NCI-H82 treated with DMSO at 0.1 percent for 48 hours (cell line): ENCODE results near the gene NIT1.

Experiments
- DNase-seq: peaks from one replicate; lab custom pipeline; 2025; ENCODE audit not compliant: unreplicated experiment; lab: John Stamatoyannopoulos, UW

The NIT1 gene

DNA sequence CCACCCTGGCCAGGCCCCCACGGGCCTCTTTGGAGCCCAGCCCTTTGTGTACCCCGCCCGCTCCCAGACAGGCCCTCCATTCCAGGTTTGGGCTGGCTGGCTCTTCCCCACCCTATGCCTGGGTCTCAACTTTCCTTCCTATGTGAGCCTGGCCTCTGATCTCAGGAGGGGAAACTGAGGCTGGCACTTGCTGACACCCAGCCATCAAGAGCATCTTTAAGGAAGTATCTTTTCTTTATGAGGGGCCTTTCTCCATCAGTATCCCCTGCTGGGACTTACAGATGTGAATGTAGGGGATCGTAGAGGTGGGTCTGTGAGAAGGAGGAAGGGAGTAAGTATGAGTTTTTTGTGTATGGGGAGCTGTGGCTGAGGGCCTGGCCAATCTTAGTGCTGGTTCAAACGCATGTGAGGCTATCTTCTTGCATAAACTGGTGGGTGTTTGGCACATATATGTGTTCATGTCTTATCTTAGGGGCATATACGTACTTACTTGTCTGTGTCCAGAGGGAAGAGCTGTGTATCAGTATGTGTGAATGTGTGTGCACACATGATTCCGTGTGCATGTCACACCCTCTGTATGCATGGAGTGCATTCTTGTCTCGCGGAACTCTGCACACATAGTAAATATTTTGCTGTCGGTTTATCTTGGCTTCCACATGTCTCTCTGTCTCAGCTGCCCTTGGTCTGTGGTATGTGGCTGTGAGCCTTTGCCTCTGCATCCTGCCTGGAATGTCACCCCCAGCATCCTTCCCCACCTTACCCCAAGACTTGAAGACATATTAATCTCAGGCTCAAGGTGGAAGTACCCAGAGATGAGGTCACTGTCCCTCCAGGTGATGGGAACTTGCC lies 33.9 kb upstream of the NIT1 start:
- no peak for DNase-seq

GRCh38 chr1:161084597-161084988 lies 33.3 kb upstream of the NIT1 start:
- no peak for DNase-seq

DNA sequence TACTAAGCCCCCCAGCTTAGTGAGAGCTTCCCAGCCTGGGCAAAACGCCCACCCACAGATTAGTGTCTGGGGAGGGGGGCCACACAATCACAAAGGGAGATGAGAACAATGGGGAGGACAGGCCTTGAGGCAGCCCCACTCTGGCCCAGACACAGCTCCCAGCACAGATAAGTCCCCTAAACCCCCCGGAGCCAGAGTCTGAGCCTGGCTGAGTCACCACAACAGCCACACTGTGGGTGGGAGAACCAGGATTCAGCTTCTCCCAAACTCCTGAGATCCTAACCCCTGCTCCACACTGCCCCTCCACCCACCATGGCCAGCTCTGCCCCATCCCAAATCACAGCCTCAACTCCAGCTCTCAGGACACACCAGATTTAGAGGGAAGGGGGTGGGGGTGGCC lies 32.7 kb upstream of the NIT1 start:
- DNase-seq: no peak

GRCh38 chr1:161086457-161086856 lies 31.4 kb upstream of the NIT1 start:
- DNase-seq: no peak

DNA sequence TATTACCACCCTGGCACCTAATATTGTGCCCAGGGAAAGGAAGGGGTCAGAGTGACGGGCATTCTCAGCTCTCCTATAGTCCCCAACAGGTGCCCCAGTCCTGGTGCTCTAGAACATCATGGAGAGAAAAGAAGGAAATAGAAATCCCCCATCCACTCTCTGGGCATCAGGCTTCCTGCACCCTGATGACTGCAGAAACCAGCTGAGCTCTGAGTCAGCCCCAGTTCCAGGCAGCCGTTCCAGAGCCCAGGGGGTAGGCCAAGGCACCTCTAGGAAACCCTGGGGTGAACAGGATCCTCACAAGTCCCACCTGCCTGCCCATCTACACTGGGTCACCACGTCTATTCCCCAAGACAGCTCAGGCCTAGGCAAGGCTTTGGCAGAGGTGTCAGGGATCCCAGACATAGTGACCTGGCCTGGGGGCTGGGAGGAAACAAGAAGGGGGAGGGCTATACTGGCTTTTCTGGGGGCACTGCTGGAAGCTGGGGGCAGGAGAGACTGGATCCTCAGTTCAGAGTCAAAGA lies 29.3 kb upstream of the NIT1 start:
- no peak for DNase-seq

GRCh38 chr1:161089251-161089924 lies 28.5 kb upstream of the NIT1 start, which contains the start of gene NECTIN4:
Gene NECTIN4, minus strand, starts transcription at chr1:161089558. Its CDS starts 262 bp downstream, at chr1:161089296.
- DNase-seq: no peak

DNA sequence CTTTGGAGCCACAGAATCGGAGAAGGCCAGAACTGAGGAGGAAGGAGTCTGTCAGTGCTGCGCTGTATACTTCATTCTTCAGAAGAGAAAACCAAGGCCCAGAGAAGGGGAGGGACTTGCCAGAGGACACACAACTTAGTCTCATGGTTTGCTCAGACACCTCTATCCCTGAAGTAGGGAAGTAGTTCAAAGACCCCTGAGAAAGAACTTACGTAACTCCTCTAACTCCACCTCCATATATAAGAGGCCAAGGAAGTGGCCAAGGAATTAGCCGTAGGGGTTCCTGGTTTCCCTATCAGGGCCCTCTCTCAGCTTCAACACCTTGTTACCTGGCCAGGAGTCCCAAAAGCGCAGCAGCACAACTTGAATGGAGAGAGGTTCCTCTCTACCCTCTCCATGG lies 28.0 kb upstream of the NIT1 start:
- no peak for DNase-seq

DNA sequence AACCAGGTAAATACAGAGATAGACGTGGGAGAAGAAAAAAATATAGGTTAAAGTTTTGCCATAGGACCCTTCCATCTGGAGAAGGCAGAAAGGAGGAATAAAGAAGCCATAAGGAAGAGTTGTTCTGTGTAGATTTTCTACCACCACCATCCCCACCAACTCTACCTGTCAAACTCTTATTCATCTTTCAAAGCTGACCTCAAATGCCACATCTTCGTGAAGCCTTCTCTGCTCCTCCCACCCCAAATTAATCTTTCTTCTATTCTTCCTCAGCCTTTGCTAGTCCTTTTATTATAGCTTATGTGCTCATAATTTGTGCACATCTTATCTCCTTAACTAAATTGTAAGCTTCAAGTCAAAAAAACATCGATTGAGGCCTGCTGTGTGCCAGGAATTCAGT lies 27.3 kb upstream of the NIT1 start:
- DNase-seq: no peak

GRCh38 chr1:161091093-161091492 lies 26.8 kb upstream of the NIT1 start:
- no peak for DNase-seq

GRCh38 chr1:161091796-161092507 lies 26.0 kb upstream of the NIT1 start:
- DNase-seq: no peak

DNA sequence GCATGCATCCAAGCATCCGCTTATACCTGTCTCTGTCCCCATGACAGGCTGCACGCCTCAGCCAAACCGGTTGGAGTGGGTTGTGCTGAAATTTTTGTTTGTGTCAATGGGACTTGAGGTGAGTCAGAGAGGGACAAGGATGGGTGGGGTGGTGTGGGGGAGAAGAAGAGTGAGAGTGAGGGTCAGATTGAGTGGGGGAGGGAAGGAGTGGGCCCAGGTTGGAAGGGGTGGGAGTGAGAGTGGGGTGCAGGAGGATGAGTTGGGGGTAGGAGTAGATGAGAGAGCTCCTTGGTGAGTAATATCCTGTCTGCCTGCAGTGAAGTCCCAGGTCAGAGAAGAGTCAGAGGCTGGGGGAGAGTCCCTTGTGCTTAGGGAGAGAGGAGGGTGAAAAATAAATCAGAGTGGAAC lies 25.3 kb upstream of the NIT1 start:
- DNase-seq: no peak

DNA sequence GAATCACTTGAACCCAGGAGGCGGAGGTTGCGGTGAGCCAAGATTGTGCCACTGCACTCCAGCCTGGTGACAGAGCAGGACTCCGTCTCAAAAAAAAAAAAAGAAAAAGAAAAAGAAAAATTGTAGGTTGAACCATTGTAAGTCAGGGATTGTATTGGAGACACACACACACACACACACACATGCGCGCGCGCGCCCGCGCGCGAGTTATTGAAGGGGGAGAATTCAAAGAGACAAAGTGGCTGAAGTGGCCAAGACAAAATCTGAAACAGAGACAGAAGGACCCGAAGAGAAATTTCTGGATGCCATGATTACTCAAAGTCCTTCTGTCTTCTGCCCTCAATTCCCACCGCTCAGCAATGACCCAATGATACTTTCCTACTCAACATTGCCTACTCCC lies 23.4 kb upstream of the NIT1 start:
- DNase-seq: no peak

DNA sequence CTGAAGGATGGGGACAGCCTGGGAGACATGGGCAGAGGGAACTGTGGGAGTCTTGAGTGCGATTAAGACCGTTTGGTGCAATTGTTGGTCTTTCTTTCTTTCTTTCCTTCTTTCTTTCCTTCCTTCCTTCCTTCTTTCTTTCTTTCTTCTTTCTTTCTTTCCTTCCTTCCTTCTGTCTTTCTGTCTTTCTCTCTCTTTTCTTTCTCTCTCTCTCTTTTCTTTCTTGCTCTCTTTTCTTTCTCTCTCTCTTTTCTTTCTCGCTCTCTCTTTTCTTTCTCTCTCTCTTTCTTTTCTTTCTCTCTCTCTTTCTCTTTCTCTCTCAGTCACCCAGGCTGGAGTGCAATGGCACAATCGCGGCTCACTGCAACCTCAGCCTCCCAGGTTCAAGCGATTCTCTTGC lies 22.7 kb upstream of the NIT1 start:
- DNase-seq: no peak

DNA sequence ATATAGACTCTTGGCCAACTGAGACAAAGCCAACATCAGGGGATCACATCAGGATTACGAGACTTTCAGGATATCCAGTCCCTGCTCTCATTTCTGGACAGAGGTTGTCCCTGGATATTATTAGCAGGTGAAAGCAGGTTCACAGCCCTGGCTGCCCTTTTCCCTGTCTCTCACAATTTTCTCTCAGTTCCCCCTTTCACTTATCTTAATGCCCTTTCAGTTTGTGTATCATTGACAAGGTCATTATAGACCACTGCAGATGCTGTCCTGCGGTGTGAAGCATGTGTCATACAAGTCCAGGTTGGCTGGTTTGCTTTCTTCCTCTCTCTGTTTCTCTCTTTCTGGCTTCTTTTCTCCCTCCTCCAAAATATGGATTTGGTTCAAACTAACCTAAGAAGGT lies 21.9 kb upstream of the NIT1 start:
- no peak for DNase-seq

DNA sequence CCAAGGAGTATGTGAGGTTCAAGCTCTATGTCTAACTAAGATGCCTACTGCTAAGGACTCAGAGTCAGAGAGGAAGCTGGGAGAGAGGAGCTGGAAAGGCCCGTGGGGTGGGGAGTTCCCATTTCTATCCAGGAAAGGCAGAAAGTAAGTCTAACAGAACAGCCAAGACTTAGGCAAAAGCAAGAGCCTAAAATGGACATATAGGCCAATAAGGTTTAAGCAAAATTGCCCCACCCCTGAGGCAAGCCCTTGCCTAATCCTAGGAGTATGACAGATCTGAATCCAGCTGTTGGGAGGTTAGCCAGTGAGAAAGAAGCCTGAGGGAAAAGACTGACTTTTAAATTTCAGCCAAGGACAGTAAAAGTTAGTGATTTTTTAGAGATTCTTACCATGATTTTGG lies 21.4 kb upstream of the NIT1 start:
- DNase-seq: no peak

- peak; percentile 73 for DNase-seq
Measured at GRCh38 chr1:161098210-161099068, 19.5 kb upstream of the NIT1 start, which contains the start of gene KLHDC9. Gene KLHDC9, plus strand, starts transcription at chr1:161098361. Its CDS starts 175 bp downstream, at chr1:161098536.

- no peak for DNase-seq
Measured at GRCh38 chr1:161099090-161099802, 18.7 kb upstream of the NIT1 start.

GRCh38 chr1:161100556-161100955 lies 17.3 kb upstream of the NIT1 start:
- no peak for DNase-seq

DNA sequence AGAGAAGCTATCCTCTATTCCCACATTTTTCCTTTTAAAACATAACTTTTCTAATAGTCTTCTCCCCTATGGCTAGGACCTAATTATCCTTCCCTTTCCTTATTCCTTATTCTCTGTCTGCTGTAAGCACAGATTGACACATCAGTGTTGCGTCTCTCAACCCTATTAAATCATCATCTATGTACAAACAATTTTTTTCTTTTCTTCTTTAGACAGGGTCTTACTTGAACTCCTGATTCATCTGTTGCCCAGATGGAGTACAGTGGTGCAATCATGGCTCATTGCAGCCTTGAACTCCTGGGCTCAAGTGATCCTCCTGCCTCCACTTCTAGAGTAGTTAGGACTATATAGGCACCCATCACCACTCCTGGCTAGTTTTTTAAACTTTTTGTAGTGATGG lies 11.5 kb upstream of the NIT1 start:
- no peak for DNase-seq

DNA sequence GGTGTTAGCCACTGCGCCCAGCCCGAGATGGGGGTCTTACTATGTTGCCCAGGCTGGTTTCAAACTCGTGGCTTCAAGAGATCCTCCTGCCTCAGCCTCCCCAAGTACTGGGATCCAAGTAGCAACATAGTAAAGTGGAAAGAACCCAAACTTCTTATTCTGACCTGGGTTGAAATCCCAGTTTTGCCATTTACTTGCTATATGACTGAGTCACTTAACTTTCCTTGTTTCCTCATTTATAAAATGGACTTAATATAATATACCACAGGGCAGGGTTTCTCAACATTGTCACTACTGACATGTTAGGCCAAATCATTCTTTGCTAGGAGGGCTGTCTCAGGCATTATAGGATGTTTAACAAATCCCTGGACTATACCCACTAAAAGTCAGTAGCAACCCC lies 6.8 kb upstream of the NIT1 start:
- DNase-seq: no peak
